Transverse colon (tissue), 3 donors: ENCODE measurements around the gene DDX54.

Source experiments
- EP300 ChIP-seq: sonication (generic); formaldehyde crosslinking; IDR thresholded peaks from one replicate; pipeline ENCODE4 v1.6.1; 2017; ENCODE audit warnings: antibody characterized with exemption, low read depth
- POLR2A ChIP-seq: fragments of 450-650 bp; IDR thresholded peaks from one replicate; pipeline ENCODE4 v1.6.1; 2016; ENCODE audit warnings: antibody characterized with exemption, mild to moderate bottlenecking, moderate library complexity
- TF ChIP-seq, protein P1 (sequence below), 5 experiments: fragments of 200-600 bp in 3 of 5; fragments of 450-650 bp in 2 of 5; sonication (generic) in 3 of 5; IDR thresholded peaks; 1 replicate in 2 of 5; 2 replicates in 3 of 5; pipeline ENCODE4 v1.5.1; 2016 to 2017; ENCODE audit warnings: antibody characterized with exemption in 5 of 5, inconsistent platforms in 3 of 5, mild to moderate bottlenecking in 2 of 5, moderate library complexity in 1 of 5

DNA sequence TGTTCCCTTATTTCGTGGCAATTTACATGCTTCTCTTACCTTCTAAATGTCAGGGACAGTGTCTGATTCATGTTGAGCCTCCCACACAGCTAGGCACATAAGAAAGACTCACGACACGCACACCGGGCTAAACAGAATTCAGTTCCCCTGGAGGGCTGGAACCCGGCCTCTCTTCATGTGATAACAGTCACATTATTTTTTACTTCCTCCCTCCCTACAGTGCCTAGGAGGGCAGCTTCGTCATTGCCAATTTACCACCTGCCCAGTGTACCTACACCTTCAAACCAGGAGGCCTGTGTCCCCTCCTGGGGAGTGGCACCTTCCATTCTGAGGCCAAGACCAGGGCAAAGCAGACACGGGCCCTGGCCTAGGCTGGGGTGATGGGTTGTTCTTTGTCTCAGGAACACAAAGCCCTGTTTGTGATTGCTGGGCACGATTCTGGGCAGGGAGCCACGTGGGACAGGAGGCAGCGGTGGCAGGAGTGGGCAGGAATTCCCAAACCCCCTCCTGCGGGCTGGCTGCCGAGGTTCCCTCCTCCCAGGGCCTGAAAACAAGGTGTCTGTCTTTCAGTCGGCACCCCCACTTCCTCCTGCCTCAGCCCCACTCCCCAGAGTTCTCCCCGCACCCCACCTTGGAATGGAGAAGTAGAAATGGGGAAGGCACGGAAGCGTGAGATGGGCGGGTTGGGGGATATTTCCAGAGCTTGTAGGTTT lies 42.9 kb downstream of the DDX54 start:
- TF ChIP-seq EP300 (no peak), POLR2A (no peak)
- TF ChIP-seq, protein P1, sequence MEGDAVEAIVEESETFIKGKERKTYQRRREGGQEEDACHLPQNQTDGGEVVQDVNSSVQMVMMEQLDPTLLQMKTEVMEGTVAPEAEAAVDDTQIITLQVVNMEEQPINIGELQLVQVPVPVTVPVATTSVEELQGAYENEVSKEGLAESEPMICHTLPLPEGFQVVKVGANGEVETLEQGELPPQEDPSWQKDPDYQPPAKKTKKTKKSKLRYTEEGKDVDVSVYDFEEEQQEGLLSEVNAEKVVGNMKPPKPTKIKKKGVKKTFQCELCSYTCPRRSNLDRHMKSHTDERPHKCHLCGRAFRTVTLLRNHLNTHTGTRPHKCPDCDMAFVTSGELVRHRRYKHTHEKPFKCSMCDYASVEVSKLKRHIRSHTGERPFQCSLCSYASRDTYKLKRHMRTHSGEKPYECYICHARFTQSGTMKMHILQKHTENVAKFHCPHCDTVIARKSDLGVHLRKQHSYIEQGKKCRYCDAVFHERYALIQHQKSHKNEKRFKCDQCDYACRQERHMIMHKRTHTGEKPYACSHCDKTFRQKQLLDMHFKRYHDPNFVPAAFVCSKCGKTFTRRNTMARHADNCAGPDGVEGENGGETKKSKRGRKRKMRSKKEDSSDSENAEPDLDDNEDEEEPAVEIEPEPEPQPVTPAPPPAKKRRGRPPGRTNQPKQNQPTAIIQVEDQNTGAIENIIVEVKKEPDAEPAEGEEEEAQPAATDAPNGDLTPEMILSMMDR (IDR thresholded peaks at IDR 0.05) = no peak
